Stimulated activated CD8-positive, alpha-beta memory T cell treated with anti-CD3 and anti-CD28 coated beads, Interleukin-7, amount 100 ng/mL, for 1 hour (primary cell): Measurements from ENCODE around the gene PPIL4.
"Not testable (repeated sequence)": the region's sequence is repeated elsewhere in the genome, so short reads cannot be mapped to it uniquely, and the experiment has no call there.

Experiments
- DNase-seq, 2 donors: peaks; one replicate each; pipeline ENCODE4 v3.0.0-alpha.2; 2020; ENCODE audit warnings: low read depth in 2 of 2

PPIL4 gene

DNA sequence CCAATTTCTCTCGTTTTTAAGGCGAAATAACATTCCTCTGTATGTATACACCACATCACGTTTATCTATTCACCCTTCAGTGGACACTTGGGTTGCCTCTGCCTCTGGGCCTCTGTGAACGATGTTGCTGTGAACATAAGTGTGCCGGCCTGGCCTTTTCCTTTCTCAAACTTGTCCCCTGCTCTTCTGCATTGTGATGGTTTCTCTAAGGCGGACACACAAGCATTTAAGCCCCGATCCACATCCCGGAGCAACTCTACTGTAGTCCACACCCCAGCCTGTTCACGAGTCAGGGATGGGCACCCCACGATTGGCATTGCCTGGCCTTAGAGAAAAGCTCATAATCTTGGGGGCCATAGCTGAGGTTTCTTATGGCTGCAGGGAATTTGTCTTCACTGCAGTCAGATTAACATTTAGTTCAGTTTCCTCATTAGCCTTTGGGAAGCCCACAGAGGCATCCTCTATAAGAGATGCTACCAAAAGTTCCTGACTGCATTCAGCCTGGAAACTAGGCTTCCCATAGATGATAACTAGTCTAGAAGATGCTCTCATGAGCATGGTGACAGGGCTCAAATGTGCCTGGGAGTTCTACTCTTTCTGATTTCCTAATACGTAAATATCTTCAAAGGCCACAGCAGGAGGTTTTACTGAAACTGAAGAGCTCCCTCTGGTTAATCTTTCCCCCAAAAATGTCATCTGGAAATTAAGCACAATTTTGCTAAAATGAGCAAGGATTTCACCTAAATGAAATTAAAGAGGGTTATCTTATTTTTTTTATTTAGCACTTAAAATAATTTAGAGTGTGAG lies 61.8 kb downstream of the PPIL4 start:
- no peak for DNase-seq

DNA sequence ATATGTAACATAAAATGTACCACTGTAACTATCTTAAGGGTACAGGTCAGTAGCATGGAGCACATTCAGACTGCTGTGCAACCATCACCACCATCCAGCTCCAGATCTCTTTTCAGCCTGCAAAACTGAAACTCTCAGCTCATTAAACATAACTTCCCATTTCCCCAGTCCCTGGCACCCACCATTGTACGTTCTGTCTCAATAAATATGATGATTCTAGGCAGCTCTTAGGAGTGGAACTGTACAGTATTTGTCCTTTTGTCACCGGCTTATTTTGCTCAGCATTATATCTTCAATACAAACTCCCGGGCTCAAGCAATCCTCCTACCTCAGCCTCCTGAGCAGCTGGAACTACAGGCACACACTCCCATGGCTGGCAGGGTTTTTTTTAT lies 62.5 kb downstream of the PPIL4 start:
- no peak for DNase-seq

DNA sequence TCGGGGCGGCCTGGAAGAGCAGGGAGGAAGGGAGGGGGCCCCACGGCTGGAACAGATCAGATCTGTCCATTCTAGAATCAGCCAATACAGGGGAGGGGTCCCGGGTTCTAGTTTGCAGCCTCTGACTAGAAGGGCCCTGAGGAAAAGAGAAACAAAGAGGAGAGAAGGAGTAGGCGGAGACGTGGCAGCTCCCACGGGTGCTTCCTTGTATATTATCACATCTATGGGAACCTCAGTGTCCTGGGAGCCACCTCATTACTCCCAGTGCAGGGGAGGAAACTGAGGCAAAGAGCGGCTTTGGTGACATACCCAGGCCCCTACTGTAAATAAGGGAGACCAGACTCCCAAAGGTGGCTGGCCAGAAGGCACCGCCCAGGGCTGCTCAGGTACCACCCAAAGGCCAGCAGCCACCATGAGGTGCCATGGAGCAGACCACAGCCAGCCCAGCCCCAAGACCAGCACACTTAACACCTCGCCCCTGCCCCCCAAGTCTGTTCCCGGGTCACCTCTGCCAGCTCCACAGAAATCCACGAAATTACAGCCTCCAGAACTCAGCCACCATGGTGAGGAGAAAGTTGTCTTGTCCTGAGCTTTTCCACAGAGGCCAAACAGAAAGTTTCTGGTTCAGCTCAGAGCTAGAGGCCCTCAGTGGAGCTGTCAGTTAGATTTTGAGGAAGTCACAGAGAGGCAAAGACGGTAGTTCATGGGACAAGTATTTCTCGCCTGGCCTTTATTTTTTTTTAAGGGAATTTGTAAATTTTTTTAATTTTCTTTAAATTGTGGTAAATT lies 63.1 kb downstream of the PPIL4 start:
- DNase-seq: no peak

DNA sequence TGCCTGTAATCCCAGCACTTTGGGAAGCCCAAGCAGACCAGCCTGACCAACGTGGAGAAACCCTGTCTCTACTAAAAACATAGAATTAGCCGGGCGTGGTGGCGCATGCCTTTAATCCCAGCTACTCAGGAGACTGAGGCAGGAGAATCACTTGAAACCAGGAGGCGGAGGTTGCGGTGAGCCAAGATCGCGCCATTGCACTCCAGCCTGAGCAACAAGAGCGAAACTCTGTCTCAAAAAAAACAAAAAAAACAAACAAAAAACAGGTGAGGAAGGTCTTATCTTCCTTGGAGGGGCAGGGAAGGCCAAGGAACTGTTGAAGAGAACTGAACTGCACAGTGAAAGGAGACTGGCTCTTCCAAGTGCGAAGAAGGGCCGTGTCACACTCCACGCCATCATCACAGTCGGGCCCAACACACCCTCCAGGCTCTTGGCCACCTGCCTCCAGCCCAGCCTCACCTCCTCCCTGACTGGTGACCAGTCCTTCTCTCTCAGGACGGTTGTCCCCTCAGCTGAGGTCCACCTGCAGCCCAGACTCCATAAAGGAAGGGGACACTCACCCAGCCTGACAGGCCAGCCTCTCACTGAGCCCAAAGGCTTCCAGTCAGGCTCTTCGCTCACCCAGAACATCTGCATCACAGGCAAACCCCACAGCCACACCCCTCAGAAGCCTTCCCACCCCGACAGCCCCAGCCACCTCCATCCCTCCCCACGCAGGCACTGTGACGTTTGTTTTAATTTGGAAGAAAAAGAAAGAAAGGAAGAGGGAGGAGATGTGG lies 65.2 kb downstream of the PPIL4 start:
- no peak for DNase-seq

DNA sequence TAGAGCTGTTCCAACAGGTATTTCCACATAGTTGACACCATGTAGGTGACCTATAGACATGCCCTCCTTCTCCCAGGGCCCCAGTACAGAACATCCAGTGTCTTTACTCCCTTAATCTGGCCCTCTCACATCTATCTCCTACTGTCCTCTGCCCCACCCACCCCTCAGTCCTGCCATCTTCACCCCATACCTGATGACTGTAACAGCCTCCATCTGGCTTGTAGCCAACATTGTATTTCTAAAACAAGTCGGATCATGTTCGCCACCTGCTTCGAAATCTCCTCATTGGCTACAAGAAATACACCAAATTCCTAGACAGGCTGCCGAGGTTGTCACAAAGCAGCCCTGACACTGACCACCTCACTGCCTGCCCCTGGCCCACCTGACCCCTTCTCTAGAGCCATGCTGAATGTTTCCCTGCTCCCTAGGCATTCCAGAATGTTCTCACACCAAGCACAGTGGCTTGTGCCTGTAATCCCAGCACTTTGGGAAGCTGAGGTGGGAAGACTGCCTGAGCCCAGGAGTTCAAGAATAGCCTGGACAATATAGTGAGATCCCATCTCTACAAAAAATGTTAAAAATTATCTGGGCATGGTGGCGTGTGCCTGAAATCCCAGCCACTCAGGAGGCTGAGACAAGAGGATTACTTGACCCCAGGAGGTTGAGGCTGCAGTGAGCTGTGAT lies 67.1 kb downstream of the PPIL4 start:
- no peak for DNase-seq

DNA sequence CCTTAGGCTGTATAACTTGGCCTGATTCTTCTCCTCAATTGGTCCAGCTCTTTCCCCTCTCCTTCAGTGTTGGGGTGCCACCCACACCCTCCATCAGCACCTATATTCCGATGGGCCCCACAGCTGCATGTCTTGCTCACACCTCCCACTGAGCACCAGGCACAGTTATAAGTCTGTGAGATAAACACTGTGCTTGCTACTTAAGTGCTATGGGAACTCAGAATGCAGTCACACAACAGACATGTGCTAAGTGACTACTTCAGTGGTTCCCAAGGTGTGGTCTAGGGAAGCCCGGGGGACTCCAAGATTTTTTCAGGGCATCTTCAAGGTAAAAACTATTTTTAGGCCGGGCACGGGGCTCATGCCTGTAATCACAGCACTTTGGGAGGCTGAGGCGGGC lies 68.3 kb downstream of the PPIL4 start:
- DNase-seq: no peak

DNA sequence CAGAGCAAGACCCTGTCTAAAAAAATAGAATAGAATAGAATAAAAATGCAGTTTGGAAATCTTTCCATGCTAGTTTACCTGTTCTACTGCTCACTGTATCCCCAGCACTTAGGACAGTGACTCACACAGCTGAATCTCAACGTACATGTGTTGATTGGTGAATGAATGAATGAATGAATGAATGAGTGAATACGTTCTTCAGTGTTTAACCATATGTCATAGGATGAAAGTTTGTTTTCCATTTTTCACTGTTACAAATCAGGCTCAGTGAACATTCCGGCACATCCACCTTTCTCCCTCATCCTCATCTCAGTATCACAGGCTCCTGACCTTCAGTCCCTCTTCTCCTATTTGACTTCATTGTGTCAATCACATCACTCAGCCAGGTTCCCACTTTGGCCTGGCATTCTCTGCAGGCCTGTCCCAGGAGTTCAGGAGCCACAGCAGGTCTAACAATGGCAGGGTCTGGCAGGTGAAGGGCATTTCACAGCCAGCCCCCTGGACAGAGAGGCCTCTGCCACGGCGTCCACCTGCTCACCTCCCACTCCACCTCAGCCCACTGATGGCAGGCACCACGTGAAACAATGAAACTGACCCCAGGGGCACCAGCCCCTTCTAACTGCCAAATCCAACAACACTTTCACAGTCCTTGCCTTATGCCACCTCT lies 68.9 kb downstream of the PPIL4 start:
- no peak for DNase-seq

DNA sequence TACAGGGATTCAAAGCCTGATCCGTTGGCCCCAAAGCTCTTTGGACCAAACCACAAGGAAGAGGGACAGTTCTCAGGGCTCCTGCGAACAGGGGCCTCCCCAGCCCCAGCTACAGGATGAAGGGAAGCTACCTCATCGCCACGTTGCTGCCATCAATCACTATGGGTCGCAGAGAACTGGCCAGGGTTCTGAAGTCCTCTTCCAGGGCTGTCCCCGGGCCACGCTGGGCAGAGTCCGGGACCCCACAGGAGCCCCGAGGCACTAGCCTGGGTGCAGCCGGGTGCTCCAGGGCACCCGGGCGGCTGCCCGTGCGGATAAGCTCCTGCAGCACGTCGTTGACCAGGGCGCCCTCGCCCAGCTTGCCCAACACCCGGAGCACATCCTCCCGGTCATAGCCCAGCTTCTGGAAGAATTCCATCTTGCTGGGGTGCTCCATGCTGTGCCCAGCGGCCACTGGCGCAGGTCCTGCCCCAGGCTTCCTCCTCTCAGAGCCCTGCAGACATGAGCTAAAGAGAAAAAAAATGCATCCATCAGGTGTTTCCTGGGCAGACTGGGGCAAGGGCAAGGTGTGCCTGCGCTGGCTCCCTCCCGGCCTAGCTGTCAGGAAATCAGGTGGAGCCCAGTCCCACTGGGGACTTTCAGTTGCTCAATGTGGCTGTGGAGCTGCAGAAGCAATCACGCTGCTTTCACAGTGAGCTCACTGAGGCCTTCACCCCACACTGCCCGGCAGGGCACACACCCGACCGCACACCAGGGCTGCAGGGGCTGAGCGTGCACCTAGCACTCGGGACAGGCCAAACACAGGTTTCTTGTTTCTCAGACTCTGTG lies 71.5 kb downstream of the PPIL4 start:
- DNase-seq: no peak

DNA sequence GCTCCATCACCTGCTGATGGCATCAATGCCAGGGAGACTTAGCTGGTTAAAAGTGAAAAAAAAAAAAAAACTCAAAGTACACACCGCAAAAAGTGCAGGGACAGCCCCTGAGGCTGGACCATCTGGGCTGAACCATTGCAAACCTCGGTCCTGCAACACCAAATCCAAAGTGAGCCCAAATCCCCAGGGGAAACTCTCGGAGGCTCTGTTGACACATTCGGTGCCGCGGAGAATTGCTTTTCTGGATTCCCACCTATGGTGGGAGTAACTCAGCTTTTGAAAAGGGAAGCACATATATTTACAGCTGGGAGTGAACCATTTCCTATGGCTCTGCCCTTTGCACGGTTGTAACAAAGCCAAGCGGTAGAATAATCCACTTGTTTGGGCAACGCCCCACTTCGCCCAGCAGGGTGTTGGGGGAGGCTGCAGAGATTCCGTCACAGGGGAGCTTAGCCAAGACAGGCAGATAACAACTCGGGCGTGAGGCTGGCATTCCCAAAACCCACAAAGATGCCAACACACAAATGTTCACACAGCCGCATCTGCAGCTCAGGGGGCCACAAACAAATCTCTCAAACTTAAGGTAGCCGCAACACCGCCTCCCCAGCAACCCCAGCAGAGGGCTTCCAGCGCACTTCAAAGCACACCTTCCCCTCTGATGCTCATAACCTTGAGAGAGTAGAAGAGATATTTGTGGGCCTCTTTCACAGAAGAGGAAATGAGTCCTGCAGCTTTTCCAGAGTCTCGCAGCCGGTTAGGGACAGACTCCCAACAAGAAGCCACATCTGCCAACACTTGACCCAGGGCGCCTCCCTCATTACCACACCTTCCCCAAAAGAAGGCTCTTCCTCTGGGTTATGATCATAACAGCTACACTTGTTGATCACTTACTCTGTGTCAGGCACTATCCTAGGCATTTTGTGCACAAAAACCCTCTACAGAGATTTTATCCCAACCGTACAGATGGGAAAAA lies 72.5 kb downstream of the PPIL4 start:
- no peak for DNase-seq

DNA sequence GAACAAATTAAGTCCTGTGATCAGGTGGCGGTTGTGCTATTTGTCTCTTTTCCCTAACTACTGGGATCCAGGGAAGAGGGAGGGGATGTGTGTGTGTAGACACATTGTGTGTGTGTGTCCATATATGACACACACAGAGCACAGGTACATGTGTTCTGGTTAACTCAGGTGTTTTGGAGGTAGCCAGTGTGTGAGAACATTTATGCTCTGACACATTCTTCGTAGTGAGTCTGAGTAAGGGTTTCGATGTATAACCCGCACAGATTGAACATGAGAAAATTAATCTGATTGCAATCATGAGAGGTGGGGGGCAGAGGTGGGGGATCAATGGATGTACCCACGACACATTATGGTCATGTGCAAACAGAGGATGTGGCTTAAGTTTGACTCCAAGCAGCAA lies 73.6 kb downstream of the PPIL4 start:
- no peak for DNase-seq

DNA sequence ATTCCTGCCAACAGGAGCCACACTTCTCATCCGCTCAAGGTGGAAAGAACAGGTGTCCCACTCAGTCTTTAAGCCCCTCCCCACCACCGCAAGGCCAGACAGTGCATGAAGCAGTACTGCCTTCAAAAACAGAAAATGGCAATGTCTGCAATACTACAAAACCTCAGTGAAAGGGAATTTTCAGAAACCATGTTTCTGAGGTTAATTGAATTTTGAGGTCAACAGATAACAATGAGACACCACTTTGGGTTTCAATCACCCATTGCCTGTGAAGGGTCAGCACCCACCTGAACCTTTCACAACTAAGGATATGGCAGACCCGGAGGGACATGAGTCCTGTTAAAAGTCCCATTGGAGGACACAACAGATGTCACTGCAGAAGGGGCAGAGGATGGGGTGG lies 74.0 kb downstream of the PPIL4 start:
- DNase-seq: no peak

DNA sequence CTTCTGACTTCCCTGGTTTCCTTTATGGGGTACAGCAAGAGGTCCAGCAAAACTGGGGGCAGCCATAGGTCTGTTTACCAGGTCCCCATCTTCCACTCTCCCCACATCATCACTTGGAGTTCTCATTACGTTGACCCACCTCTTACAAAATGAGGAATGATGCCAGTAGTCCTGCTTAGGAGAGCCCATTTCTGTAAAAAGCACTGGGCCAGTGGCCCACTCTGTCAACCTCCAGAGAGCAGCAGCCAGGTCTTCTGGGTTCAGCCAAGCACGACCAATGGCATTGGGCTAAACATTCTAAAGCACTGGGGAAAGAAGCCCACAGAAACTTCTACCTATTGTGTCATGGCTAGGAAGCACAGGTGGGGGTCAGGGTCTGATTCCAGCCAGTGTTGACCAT lies 74.9 kb downstream of the PPIL4 start:
- DNase-seq: no peak

DNA sequence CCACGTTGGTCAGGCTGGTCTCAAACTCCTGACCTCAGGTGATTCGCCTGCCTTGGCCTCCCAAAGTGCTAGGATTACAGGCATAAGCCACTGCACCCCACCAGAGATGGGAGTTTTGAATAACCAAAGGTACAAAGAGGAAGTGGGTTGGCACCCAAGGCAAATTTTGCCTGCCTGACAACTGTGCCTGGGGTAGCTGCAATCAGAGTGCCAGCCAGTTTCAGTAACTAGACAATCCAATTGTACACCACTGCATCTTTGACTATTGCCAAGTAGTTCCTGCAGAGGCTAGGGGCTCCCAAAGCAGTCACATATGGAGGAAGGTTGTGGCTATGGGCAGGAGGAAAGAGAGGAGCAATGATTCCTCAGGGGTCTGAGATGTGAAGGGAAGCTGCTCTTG lies 77.7 kb downstream of the PPIL4 start:
- no peak for DNase-seq

DNA sequence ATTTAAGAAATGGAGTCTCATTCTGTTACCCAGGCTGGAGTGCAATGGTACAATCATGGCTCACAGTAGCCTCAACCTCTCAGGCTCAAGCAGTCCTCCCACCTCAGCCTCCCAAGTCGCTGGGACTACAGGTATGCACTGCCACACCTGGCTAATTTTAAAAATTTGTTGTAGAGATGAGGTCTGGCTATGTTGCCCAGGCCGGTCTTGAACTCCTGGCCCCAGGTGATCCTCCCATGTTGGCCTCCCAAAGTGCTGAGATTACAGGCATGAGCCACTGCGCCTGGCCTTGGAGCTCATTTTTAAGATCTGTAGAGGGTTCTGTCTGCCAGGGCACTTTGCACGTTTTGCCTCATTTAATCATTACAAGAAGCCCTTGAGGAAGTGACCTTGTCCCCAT lies 78.6 kb downstream of the PPIL4 start:
- DNase-seq: no peak

DNA sequence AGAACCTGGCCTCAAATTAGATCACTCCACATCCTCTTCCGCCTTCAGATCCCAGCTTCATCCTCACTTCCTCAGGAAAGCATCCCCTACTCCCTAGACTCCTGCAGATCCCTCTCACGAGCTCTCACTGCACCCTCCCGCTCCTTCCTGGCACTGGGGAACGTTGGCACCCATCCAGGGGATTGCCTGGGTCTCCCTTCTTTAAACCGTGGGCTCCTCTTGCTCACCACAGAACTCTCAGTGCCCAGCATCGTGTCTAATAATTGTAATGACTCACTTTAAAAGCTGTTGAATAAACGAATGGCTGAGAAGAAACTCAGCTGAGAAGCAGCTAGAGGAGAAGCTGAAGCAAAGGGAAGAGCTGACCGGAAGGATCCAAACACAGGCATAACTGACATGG lies 81.4 kb downstream of the PPIL4 start:
- DNase-seq: no peak

DNA sequence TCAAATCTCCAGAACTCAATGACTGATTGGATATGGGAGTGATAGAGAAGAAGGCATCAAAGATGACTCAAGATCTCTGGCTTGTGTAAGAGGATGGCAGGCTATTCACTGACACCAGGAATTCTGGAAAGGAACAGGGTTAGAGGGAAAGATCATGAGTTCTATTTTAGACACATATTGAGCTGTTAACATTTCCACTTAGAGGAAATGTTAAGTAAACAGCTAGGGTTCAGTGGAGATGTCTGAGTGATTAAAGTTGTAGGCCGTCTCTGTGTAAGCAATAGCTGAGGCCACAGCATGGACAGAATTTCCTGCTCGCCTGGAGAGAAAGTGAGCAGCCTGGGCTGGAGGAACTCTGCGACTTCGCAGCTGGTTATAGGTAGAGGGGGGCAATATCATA lies 82.1 kb downstream of the PPIL4 start:
- DNase-seq: no peak

DNA sequence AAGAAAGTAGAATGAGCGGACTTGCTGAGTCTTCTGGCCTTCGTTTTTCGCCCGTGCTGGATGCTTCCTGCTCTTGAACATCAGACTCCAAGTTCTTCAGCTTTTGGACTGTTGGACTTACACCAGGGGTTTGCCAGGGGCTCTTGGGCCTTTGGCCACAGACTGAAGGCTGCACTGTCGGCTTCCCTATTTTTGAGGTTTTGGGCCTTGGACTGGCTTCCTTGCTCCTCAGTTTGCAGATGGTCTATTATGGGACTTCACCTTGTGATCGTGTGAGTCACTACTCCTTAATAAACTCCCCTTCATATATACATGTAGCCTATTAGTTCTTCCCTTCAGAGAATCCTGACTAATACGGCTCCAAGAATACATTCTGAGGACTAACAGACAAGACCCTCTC lies 83.1 kb downstream of the PPIL4 start:
- not testable (repeated sequence) for DNase-seq

DNA sequence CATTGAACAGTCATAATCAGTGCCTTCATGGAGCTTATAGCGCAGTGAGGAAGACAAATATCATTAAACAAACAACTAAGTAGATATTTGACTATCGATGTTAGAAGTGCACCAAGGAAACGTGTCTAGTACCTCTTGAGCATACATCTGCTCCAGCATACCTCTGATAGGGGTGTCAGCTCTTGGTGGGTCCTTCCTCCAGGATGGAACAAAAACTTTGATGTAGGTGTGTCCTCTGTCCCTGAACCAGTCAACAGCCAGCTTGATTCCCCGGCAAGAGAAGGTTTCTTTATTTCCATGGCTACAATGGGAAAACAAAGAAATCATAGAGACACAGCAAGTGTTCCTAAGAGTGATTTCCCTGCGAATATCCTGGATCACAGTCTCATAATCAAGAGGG lies 84.2 kb downstream of the PPIL4 start:
- DNase-seq: no peak

DNA sequence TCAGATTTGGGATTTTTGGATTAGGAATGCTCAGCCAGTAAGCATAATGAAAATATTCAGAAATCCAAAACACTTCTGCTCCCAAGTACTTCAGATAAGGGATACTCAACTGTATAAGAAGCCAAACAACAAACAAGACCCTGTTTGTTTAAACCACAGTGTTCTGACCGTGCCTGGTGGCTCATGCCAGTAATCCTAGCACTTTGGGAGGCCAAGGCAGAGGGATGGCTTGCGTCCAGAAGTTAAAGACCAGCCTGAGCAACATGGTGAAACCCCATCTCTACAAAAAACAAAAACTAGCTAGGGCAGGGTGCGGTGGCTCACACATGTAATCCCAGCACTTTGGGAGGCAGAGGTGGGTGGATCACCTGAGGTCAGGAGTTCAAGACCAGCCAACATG lies 85.6 kb downstream of the PPIL4 start:
- not testable (repeated sequence) for DNase-seq
